ENCODE results near the gene CELA2B.

The CELA2B gene

DNA sequence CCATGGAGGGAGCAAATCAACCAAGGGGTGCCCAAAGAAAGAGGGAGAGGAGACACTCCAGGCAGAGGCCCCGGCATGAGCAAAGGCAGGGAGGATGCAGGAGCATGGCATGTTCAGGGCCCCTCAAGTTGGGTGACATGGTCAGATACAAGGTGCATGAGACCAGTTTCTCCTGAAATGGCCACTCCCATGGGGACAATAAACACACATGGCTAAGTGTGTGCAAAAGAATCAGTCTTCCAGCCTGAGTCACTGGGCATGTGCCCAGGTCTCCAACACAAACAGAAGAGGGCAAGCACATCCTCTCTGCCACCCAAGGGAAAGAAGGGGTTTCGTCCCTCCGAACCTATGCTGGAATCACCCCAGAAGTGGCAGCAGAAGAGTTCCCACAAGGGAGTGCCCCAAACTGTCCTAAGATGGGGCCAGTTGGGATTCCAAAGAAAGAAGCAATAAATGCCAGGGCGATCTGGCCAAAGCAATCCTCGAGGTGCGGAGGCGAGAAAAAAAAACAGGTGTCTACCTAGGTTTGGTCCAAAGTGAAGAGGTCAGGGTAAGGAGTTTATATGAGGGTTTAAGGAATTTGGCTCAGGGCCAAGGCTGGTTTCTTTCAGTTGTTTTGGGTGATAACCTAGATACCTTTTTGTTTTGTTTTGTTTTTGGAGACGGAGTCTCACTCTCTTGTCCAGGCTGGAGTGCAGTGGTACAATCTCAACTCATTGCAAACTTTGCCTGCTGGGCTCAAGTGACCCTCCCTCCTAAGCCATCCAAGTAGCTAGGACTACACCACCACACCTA is 34.9 kb downstream of the CELA2B start:
- H3K4me1 ChIP-seq (ENCODE audit: control insufficient read depth, insufficient read depth, low read length) = no peaks in the 10 kb centered on the region
- ChIA-PET CTCF (interaction anchor here (1.0 kb wide), 1 partner anchor 9 kb away, joined by 3 read pairs; no protein-coding TSS in a partner anchor), POLR2A (interaction anchor here (0.6 kb wide), 1 partner anchor 757 kb away, joined by 3 read pairs; no protein-coding TSS in a partner anchor)
- no peak overlapping the region for H3K27ac ChIP-seq (ENCODE audit: extremely low read depth, low read depth, low read length)
- no peaks in the 10 kb centered on the region for H3K9me3 ChIP-seq (ENCODE audit: control insufficient read depth, insufficient read depth, low read depth, low read length)
- TF ChIP-seq ZNF223 (tag by site-specific recombination; IDR thresholded peaks at IDR 0.05) = no peak
- no peak for TF ChIP-seq ZFP37 (tag by site-specific recombination; IDR thresholded peaks at IDR 0.05)
- no peak overlapping the region for H3K4me3 ChIP-seq (ENCODE audit: low read depth, low read length)
- H3K36me3 ChIP-seq (ENCODE audit: control insufficient read depth in 2 of 2, insufficient read depth in 1 of 2, low read length in 2 of 2) = peaks cover 0 to 60% of the 10 kb centered on the region in 2 experiments; a peak in 1 of 3 replicates

DNA sequence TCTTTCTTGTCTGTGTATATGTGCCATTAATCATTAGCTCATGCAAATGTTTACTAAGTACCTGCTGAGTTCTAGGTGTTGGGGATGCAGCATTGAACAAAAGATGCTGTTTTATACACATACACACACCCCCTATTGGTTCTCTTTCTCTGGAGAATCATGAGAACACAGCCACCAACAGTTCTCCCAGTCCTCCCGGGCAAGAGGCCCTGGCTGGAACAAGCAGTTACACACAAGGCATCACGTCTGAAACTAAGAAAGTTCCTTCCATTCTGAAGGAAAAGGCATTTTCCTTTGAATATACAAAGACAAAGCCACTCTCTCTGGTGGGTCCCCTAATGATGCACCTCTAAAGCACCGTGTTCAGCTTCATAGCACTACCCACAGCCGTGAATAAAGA is 37.3 kb downstream of the CELA2B start:
- CTCF ChIA-PET = interaction anchor here (0.6 to 3.6 kb wide), 2 partner anchors 12 to 124 kb away, joined by 4 to 13 read pairs; no protein-coding TSS in a partner anchor

DNA sequence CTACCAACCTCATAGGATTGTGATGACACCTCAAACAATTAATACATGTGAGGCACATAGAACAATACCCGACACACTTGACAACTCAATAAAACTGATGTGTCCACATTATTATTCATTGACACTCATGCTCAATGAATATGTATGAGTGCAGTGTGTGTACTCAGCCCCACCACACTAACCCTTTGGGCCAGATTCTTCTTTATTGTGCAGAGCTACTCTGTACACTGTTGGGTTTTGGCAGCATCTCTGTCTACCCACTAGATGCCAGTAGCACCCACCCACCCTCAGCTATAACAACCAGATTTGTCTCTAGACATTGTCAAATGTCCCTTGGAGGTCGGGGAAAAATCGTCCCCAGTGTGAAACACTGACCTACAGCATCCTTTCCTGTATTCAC is 38.0 kb downstream of the CELA2B start:
- ChIA-PET CTCF (interaction anchor here (0.6 to 3.6 kb wide), 2 partner anchors 13 to 125 kb away, joined by 4 to 13 read pairs; no protein-coding TSS in a partner anchor), POLR2A (no interaction called here)
- no peak for TF ChIP-seq ZNF24 (tag by site-specific recombination; IDR thresholded peaks at IDR 0.05)
- TF ChIP-seq MEIS1 (CRISPR knock-in tag; IDR thresholded peaks at IDR 0.05; ENCODE audit: borderline replicate concordance) = no peak
- TF ChIP-seq SCRT2 (tag by site-specific recombination; IDR thresholded peaks at IDR 0.05) = no peak
- no peak for TF ChIP-seq ZNF791 (tag by site-specific recombination; IDR thresholded peaks at IDR 0.05)
- no peak for TF ChIP-seq RBAK (tag by site-specific recombination; IDR thresholded peaks at IDR 0.05)
- no peak for TF ChIP-seq ZNF10 (tag by site-specific recombination; IDR thresholded peaks at IDR 0.05)
- no peak for TF ChIP-seq ZSCAN30 (tag by site-specific recombination; IDR thresholded peaks at IDR 0.05)
- TF ChIP-seq, protein P1, sequence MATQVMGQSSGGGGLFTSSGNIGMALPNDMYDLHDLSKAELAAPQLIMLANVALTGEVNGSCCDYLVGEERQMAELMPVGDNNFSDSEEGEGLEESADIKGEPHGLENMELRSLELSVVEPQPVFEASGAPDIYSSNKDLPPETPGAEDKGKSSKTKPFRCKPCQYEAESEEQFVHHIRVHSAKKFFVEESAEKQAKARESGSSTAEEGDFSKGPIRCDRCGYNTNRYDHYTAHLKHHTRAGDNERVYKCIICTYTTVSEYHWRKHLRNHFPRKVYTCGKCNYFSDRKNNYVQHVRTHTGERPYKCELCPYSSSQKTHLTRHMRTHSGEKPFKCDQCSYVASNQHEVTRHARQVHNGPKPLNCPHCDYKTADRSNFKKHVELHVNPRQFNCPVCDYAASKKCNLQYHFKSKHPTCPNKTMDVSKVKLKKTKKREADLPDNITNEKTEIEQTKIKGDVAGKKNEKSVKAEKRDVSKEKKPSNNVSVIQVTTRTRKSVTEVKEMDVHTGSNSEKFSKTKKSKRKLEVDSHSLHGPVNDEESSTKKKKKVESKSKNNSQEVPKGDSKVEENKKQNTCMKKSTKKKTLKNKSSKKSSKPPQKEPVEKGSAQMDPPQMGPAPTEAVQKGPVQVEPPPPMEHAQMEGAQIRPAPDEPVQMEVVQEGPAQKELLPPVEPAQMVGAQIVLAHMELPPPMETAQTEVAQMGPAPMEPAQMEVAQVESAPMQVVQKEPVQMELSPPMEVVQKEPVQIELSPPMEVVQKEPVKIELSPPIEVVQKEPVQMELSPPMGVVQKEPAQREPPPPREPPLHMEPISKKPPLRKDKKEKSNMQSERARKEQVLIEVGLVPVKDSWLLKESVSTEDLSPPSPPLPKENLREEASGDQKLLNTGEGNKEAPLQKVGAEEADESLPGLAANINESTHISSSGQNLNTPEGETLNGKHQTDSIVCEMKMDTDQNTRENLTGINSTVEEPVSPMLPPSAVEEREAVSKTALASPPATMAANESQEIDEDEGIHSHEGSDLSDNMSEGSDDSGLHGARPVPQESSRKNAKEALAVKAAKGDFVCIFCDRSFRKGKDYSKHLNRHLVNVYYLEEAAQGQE (tag by site-specific recombination; IDR thresholded peaks at IDR 0.05) = no peak
- TF ChIP-seq, protein P2, sequence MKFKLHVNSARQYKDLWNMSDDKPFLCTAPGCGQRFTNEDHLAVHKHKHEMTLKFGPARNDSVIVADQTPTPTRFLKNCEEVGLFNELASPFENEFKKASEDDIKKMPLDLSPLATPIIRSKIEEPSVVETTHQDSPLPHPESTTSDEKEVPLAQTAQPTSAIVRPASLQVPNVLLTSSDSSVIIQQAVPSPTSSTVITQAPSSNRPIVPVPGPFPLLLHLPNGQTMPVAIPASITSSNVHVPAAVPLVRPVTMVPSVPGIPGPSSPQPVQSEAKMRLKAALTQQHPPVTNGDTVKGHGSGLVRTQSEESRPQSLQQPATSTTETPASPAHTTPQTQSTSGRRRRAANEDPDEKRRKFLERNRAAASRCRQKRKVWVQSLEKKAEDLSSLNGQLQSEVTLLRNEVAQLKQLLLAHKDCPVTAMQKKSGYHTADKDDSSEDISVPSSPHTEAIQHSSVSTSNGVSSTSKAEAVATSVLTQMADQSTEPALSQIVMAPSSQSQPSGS (tag by site-specific recombination; IDR thresholded peaks at IDR 0.05; ENCODE audit: low read depth) = no peak
- TF ChIP-seq, protein P3, sequence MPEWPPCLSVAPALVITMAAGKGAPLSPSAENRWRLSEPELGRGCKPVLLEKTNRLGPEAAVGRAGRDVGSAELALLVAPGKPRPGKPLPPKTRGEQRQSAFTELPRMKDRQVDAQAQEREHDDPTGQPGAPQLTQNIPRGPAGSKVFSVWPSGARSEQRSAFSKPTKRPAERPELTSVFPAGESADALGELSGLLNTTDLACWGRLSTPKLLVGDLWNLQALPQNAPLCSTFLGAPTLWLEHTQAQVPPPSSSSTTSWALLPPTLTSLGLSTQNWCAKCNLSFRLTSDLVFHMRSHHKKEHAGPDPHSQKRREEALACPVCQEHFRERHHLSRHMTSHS (tag by site-specific recombination; IDR thresholded peaks at IDR 0.05) = no peak
- TF ChIP-seq, protein P4, sequence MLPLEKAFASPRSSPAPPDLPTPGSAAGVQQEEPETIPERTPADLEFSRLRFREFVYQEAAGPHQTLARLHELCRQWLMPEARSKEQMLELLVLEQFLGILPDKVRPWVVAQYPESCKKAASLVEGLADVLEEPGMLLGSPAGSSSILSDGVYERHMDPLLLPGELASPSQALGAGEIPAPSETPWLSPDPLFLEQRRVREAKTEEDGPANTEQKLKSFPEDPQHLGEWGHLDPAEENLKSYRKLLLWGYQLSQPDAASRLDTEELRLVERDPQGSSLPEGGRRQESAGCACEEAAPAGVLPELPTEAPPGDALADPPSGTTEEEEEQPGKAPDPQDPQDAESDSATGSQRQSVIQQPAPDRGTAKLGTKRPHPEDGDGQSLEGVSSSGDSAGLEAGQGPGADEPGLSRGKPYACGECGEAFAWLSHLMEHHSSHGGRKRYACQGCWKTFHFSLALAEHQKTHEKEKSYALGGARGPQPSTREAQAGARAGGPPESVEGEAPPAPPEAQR (tag by site-specific recombination; IDR thresholded peaks at IDR 0.05) = no peak
- TF ChIP-seq, protein P5, sequence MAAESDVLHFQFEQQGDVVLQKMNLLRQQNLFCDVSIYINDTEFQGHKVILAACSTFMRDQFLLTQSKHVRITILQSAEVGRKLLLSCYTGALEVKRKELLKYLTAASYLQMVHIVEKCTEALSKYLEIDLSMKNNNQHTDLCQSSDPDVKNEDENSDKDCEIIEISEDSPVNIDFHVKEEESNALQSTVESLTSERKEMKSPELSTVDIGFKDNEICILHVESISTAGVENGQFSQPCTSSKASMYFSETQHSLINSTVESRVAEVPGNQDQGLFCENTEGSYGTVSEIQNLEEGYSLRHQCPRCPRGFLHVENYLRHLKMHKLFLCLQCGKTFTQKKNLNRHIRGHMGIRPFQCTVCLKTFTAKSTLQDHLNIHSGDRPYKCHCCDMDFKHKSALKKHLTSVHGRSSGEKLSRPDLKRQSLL (tag by site-specific recombination; IDR thresholded peaks at IDR 0.05) = no peak
- TF ChIP-seq ZNF521 (tag by site-specific recombination; IDR thresholded peaks at IDR 0.05) = no peak
- TF ChIP-seq ZBTB17 (tag by site-specific recombination; IDR thresholded peaks at IDR 0.05) = no peak
- TF ChIP-seq, protein P6, sequence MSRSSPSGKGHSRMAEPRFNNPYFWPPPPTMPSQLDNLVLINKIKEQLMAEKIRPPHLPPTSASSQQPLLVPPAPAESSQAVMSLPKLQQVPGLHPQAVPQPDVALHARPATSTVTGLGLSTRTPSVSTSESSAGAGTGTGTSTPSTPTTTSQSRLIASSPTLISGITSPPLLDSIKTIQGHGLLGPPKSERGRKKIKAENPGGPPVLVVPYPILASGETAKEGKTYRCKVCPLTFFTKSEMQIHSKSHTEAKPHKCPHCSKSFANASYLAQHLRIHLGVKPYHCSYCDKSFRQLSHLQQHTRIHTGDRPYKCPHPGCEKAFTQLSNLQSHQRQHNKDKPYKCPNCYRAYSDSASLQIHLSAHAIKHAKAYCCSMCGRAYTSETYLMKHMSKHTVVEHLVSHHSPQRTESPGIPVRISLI (tag by site-specific recombination; IDR thresholded peaks at IDR 0.05) = no peak

More for the DNA sequence above, 37.3 kb downstream of the CELA2B start:
- no peaks in the 10 kb centered on the region for H3K9me3 ChIP-seq (ENCODE audit: control insufficient read depth, insufficient read depth, low read depth, low read length)
- no peak overlapping the region for H3K4me3 ChIP-seq (ENCODE audit: low read depth, low read length)
- TF ChIP-seq ZNF341 (tag by site-specific recombination; IDR thresholded peaks at IDR 0.05; ENCODE audit: low read depth) = no peak
- TF ChIP-seq, protein P7, sequence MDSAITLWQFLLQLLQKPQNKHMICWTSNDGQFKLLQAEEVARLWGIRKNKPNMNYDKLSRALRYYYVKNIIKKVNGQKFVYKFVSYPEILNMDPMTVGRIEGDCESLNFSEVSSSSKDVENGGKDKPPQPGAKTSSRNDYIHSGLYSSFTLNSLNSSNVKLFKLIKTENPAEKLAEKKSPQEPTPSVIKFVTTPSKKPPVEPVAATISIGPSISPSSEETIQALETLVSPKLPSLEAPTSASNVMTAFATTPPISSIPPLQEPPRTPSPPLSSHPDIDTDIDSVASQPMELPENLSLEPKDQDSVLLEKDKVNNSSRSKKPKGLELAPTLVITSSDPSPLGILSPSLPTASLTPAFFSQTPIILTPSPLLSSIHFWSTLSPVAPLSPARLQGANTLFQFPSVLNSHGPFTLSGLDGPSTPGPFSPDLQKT (IDR thresholded peaks at IDR 0.05; ENCODE audit: borderline replicate concordance, low read depth, low read length) = no peak
- H3K27ac ChIP-seq (ENCODE audit: extremely low read depth, low read depth, low read length) = no peak overlapping the region
- no peaks in the 10 kb centered on the region for H3K4me1 ChIP-seq (ENCODE audit: control insufficient read depth, insufficient read depth, low read length)
- POLR2A ChIA-PET = no interaction called here
- peaks cover 0 to 61% of the 10 kb centered on the region in 2 experiments; a peak in 1 of 3 replicates for H3K36me3 ChIP-seq (ENCODE audit: control insufficient read depth in 2 of 2, insufficient read depth in 1 of 2, low read length in 2 of 2)

More for the DNA sequence above, 38.0 kb downstream of the CELA2B start:
- H3K4me1 ChIP-seq (ENCODE audit: control insufficient read depth, insufficient read depth, low read length) = no peaks in the 10 kb centered on the region
- peaks cover 0 to 60% of the 10 kb centered on the region in 2 experiments; a peak in 1 of 3 replicates for H3K36me3 ChIP-seq (ENCODE audit: control insufficient read depth in 2 of 2, insufficient read depth in 1 of 2, low read length in 2 of 2)
- no peak overlapping the region for H3K27ac ChIP-seq (ENCODE audit: extremely low read depth, low read depth, low read length)
- H3K4me3 ChIP-seq (ENCODE audit: low read depth, low read length) = no peak overlapping the region
- H3K9me3 ChIP-seq (ENCODE audit: control insufficient read depth, insufficient read depth, low read depth, low read length) = no peaks in the 10 kb centered on the region
